DND-41 (cell line): Measurements from ENCODE around the gene ARAP1.

Experiments
- EZH2 ChIP-seq: IDR thresholded peaks from 3 replicates; pipeline ENCODE4 v1.6.1; 2012; ENCODE audit warnings: borderline replicate concordance, low read depth, mild to moderate bottlenecking, moderate library complexity, low read length, inconsistent platforms; ENCODE audit not compliant: severe bottlenecking
- TF ChIP-seq, protein P1 (sequence below): IDR thresholded peaks from 2 replicates; pipeline ENCODE4 v1.5.1; 2012; ENCODE audit warnings: borderline replicate concordance, low read length, moderate library complexity, mild to moderate bottlenecking; ENCODE audit not compliant: poor library complexity, severe bottlenecking; ENCODE audit errors: extremely low read depth

GRCh38 chr11:72665911-72666472 lies 86.2 kb downstream of the ARAP1 start:
- TF ChIP-seq, protein P1, sequence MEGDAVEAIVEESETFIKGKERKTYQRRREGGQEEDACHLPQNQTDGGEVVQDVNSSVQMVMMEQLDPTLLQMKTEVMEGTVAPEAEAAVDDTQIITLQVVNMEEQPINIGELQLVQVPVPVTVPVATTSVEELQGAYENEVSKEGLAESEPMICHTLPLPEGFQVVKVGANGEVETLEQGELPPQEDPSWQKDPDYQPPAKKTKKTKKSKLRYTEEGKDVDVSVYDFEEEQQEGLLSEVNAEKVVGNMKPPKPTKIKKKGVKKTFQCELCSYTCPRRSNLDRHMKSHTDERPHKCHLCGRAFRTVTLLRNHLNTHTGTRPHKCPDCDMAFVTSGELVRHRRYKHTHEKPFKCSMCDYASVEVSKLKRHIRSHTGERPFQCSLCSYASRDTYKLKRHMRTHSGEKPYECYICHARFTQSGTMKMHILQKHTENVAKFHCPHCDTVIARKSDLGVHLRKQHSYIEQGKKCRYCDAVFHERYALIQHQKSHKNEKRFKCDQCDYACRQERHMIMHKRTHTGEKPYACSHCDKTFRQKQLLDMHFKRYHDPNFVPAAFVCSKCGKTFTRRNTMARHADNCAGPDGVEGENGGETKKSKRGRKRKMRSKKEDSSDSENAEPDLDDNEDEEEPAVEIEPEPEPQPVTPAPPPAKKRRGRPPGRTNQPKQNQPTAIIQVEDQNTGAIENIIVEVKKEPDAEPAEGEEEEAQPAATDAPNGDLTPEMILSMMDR = no peak
- TF ChIP-seq EZH2 = no peak
